GM12801 (cell line): ENCODE measurements around the gene PLXNA2.

Experiments used
- CTCF ChIP-seq: IDR thresholded peaks from one replicate; pipeline ENCODE4 v1.5.1; 2011; ENCODE audit warnings: control low read depth; ENCODE audit not compliant: insufficient read length; ENCODE audit errors: extremely low read depth

Gene PLXNA2

GRCh38 chr1:208264469-208265121 is 20.4 kb upstream of the PLXNA2 start:
- no peak for TF ChIP-seq CTCF

- TF ChIP-seq CTCF = no peak
Observed at GRCh38 chr1:208261874-208262273, 17.7 kb upstream of the PLXNA2 start.

GRCh38 chr1:208258277-208258676 is 14.1 kb upstream of the PLXNA2 start:
- TF ChIP-seq CTCF = no peak

GRCh38 chr1:208257351-208257750 is 13.2 kb upstream of the PLXNA2 start:
- no peak for TF ChIP-seq CTCF

GRCh38 chr1:208256556-208256955 is 12.4 kb upstream of the PLXNA2 start:
- TF ChIP-seq CTCF = no peak

GRCh38 chr1:208256091-208256490 is 11.9 kb upstream of the PLXNA2 start:
- no peak for TF ChIP-seq CTCF

GRCh38 chr1:208254862-208255261 is 10.7 kb upstream of the PLXNA2 start:
- no peak for TF ChIP-seq CTCF
